Suprapubic skin (tissue), 4 donors: ENCODE data around the gene GADL1. TPM values are rescaled to one million over a fixed set of nuclear protein-coding genes. Genes with fewer than 3 reads are reported as not detected.

Experiments used
- DNase-seq, 2 donors: peaks; one replicate each; pipeline ENCODE4 v3.0.0-alpha.2; 2019; ENCODE audit warnings: low spot score in 2 of 2
- H3K27ac ChIP-seq: fragments of 200-600 bp; sonication (generic); one replicate; pipeline ENCODE4 v1.5.1; 2019
- H3K27me3 ChIP-seq: fragments of 200-600 bp; sonication (generic); one replicate; pipeline ENCODE4 v1.5.1; 2019
- H3K36me3 ChIP-seq: fragments of 200-600 bp; sonication (generic); one replicate; pipeline ENCODE4 v1.5.1; 2019
- H3K4me1 ChIP-seq: fragments of 200-600 bp; sonication (generic); one replicate; pipeline ENCODE4 v1.5.1; 2019
- H3K4me3 ChIP-seq: fragments of 200-600 bp; sonication (generic); one replicate; pipeline ENCODE4 v1.5.1; 2019; ENCODE audit warnings: mild to moderate bottlenecking
- H3K9me3 ChIP-seq: fragments of 200-600 bp; sonication (generic); one replicate; pipeline ENCODE4 v1.5.1; 2019
- EP300 ChIP-seq: sonication (generic); formaldehyde crosslinking; IDR thresholded peaks from one replicate; pipeline ENCODE4 v1.6.1; 2017; ENCODE audit warnings: antibody characterized with exemption
- POLR2A ChIP-seq, 2 donors: fragments of 450-650 bp; IDR thresholded peaks; one replicate each; pipeline ENCODE4 v1.6.1; 2017; ENCODE audit warnings: antibody characterized with exemption in 2 of 2, mild to moderate bottlenecking in 2 of 2, moderate library complexity in 2 of 2
- POLR2AphosphoS5 ChIP-seq, 3 donors: sonication (generic); formaldehyde crosslinking; IDR thresholded peaks; one replicate each; pipeline ENCODE4 v1.6.1; 2017; ENCODE audit warnings: antibody characterized with exemption in 3 of 3
- WGBS: methylation state at CpG from one replicate; pipeline ENCODE4 v1.1.5; 2018; 5-methylcytosine and 5-hydroxymethylcytosine counted together
- total RNA-seq, 4 donors: library from RNA; depleted of rRNA; stranded (reverse); fragments of >200 nt; gene quantifications; one replicate each; pipeline ENCODE4 v1.1.0, GENCODE V29; 2016
- TF ChIP-seq, protein P1 (sequence below), 2 donors: fragments of 200-600 bp in 1 of 2; fragments of 450-650 bp in 1 of 2; sonication (generic) in 1 of 2; IDR thresholded peaks; one replicate each; pipeline ENCODE4 v1.5.1; 2016 to 2019; ENCODE audit warnings: antibody characterized with exemption in 2 of 2, mild to moderate bottlenecking in 1 of 2, moderate library complexity in 1 of 2

GADL1 gene
- total RNA-seq, 4 donors from 2014 or later: not detected

DNA sequence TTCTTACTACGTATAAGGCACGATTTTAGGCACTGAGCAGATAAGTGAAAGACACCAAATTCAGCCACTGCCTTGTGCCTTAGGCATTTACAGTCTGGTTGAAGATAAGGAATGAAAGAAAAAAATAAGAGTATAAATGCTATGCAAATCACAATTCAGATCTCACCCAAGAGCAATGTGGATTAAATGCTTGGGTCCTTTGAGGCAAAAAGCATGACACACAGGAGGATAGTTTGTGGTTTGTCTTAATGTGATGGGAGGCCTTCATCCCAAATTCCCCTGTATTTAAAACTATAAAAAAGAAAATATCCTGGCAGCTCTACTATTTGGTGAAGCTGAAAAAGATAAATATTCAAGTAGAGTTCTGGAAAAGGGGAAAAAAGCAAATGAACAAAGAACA is 208.3 kb downstream of the GADL1 start:
- Histone ChIP-seq H3K27me3 (no peaks in the 10 kb centered on the region), H3K4me3 (no peak overlapping the region), H3K4me1 (peaks cover 43% of the 10 kb centered on the region), H3K27ac (no peak overlapping the region), H3K36me3 (peaks cover 26% of the 10 kb centered on the region), H3K9me3 (no peaks in the 10 kb centered on the region)
- TF ChIP-seq POLR2AphosphoS5 (IDR thresholded peaks at IDR 0.05) (no peak), POLR2A (IDR thresholded peaks at IDR 0.05) (no peak)
- TF ChIP-seq, protein P1, sequence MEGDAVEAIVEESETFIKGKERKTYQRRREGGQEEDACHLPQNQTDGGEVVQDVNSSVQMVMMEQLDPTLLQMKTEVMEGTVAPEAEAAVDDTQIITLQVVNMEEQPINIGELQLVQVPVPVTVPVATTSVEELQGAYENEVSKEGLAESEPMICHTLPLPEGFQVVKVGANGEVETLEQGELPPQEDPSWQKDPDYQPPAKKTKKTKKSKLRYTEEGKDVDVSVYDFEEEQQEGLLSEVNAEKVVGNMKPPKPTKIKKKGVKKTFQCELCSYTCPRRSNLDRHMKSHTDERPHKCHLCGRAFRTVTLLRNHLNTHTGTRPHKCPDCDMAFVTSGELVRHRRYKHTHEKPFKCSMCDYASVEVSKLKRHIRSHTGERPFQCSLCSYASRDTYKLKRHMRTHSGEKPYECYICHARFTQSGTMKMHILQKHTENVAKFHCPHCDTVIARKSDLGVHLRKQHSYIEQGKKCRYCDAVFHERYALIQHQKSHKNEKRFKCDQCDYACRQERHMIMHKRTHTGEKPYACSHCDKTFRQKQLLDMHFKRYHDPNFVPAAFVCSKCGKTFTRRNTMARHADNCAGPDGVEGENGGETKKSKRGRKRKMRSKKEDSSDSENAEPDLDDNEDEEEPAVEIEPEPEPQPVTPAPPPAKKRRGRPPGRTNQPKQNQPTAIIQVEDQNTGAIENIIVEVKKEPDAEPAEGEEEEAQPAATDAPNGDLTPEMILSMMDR (IDR thresholded peaks at IDR 0.05): no peak
- WGBS: 85% methylated on average over 2 of the region's 2 CpGs
- no peak for DNase-seq

DNA sequence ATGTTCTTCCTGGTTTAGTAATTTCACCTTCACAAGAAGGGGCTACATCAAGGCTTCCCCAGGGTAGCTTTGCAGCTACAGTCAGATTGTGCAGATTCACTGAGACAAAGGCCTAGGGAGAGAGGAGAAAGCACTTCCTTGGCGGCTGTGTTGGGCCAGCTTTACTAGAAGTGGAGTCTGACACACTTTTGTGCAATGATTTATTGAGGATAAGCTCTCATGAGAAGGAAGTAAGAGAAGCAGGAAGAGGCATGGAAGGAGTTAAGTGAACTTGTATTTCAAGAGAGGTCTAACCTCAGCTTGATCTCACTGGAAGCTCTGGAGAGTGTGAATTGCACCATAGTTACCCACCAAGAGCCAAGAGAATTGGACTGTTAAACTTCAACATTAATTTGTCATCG is 209.2 kb downstream of the GADL1 start:
- Histone ChIP-seq H3K36me3 (peaks cover 18% of the 10 kb centered on the region), H3K4me1 (peaks cover 47% of the 10 kb centered on the region), H3K27me3 (no peaks in the 10 kb centered on the region), H3K9me3 (no peaks in the 10 kb centered on the region), H3K4me3 (no peak overlapping the region), H3K27ac (no peak overlapping the region)
- TF ChIP-seq EP300: no peak
- no peak for TF ChIP-seq POLR2AphosphoS5 (IDR thresholded peaks at IDR 0.05)
- TF ChIP-seq POLR2A (IDR thresholded peaks at IDR 0.05): no peak
- WGBS: 87% methylated on average over 2 of the region's 2 CpGs
- DNase-seq: no peak

DNA sequence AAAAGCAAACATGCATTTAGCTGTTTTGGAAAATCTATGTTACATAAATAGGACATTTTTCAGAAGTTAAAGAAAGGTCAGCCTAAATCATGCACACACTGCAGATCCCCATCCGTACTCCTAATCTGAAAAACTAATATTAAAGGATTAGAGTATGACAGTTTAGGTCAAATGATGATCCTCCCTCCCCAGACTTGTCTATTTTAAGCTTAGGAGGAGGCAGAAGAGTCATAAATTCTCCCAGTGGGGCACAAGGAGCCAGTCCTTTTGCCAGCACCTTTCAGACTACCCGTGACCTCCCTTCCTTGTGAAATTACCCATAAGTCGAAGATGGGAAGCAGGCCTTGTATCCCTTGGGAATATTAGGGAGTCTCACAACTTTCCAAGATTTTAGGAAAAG is 210.1 kb downstream of the GADL1 start:
- H3K27ac ChIP-seq: no peak overlapping the region
- H3K9me3 ChIP-seq: no peaks in the 10 kb centered on the region
- no peaks in the 10 kb centered on the region for H3K27me3 ChIP-seq
- peaks cover 18% of the 10 kb centered on the region for H3K36me3 ChIP-seq
- peaks cover 50% of the 10 kb centered on the region for H3K4me1 ChIP-seq
- TF ChIP-seq, protein P1 (IDR thresholded peaks at IDR 0.05): no peak
- no peak for TF ChIP-seq POLR2A (IDR thresholded peaks at IDR 0.05)
- TF ChIP-seq POLR2AphosphoS5 (IDR thresholded peaks at IDR 0.05): no peak
- TF ChIP-seq EP300: no peak
- no peak for DNase-seq
- no peak overlapping the region for H3K4me3 ChIP-seq
- 58% methylated on average over 3 of the region's 3 CpGs for WGBS

DNA sequence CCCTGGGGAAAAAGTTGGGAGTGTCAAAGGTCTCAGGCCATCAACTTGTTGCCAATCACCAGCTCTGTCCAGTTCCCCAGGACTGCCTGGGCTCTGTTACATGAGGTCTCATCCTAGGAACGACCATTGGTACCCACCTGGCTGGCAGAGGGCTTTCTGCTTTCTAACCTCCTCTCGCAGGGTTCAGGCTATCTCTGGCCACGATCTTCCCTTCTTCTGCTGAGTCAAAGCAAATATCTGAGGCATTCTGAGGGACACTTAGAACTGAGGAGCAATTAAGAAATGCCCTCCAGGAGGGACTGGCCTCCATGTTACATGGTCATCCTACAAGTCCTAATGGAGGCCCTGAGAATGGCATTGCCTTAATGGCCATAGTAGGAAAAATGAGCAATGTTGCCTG is 210.7 kb downstream of the GADL1 start:
- 62% methylated on average over 3 of the region's 3 CpGs for whole genome bisulfite sequencing

DNA sequence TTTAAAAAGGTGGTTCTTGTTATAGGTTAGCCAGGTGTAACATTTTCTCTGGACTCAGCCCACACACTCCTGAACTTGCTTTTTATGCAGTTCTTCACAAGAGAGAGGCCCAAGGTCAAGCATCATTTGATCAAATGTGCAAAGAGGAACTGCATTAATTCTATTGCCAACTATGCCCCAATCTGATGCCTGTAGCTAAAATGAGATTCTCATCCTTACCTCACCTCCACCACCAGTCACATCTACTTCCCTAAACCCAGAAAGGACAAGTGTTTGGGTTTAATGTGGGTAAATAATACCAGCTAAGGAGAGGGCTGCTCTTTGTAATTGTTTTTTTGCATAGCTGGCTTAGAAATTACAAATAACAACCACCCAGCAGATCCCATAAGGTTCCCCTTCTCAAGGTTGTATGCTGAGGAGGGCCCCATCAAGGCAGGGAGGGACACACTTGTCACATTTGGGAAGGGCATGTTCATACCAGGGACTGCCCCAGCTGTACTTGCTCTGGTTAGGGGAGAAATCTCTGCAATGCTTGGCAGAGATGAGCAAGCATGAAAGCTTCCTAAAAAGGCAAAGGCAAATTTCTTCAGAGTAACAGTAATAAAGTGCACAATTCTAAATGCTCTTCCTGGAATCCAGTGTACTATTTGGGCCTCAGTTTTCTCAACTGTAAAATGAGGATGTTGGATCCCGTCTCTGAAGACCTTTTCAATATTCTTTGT is 211.9 kb downstream of the GADL1 start:
- Histone ChIP-seq H3K36me3 (peaks cover 15% of the 10 kb centered on the region), H3K4me3 (no peak overlapping the region), H3K4me1 (peaks cover 39% of the 10 kb centered on the region), H3K9me3 (no peaks in the 10 kb centered on the region), H3K27ac (no peak overlapping the region), H3K27me3 (no peaks in the 10 kb centered on the region)
- 79% methylated on average over 1 of the region's 1 CpG for WGBS
- DNase-seq: no peak
- TF ChIP-seq POLR2A (IDR thresholded peaks at IDR 0.05) (no peak), EP300 (no peak), POLR2AphosphoS5 (IDR thresholded peaks at IDR 0.05) (no peak)
- TF ChIP-seq, protein P1 (IDR thresholded peaks at IDR 0.05): no peak

More for the DNA sequence above, 210.7 kb downstream of the GADL1 start:
- Histone ChIP-seq H3K4me1 (peaks cover 47% of the 10 kb centered on the region), H3K4me3 (no peak overlapping the region), H3K27me3 (no peaks in the 10 kb centered on the region), H3K9me3 (no peaks in the 10 kb centered on the region), H3K27ac (no peak overlapping the region), H3K36me3 (peaks cover 17% of the 10 kb centered on the region)
- TF ChIP-seq POLR2AphosphoS5 (IDR thresholded peaks at IDR 0.05) (no peak), POLR2A (IDR thresholded peaks at IDR 0.05) (no peak), EP300 (no peak)
- TF ChIP-seq, protein P1 (IDR thresholded peaks at IDR 0.05): no peak
- no peak for DNase-seq
